Endodermal cell (in vitro differentiated cells): ENCODE results near the gene ZNF324. TPM values are rescaled to one million over a fixed set of nuclear protein-coding genes. Genes with fewer than 3 reads are reported as not detected.
A peak's percentile ranks its signal among the peaks of the same experiment; 100 is the strongest.

Source experiments
- DNase-seq: peaks from one replicate; pipeline ENCODE4 v3.0.0-alpha.2; 2017
- H3K27ac ChIP-seq: 2 replicates; pipeline ENCODE4 v1.5.1; 2013; ENCODE audit warnings: mild to moderate bottlenecking, low read depth, low read length, moderate library complexity
- H3K27me3 ChIP-seq: 2 replicates; pipeline ENCODE4 v1.6.1; 2013; ENCODE audit warnings: mild to moderate bottlenecking, low read length, moderate library complexity; ENCODE audit not compliant: insufficient read depth, control insufficient read depth, poor library complexity, severe bottlenecking
- H3K36me3 ChIP-seq: 2 replicates; pipeline ENCODE4 v1.7.0; 2013; ENCODE audit warnings: mild to moderate bottlenecking, low read length, moderate library complexity; ENCODE audit not compliant: control insufficient read depth, insufficient read depth
- H3K4me1 ChIP-seq: one replicate; pipeline ENCODE4 v1.7.0; 2013; ENCODE audit warnings: low read length; ENCODE audit not compliant: control insufficient read depth, insufficient read depth
- H3K4me3 ChIP-seq: 2 replicates; pipeline ENCODE4 v1.5.1; 2013; ENCODE audit warnings: mild to moderate bottlenecking, low read length, moderate library complexity
- H3K9ac ChIP-seq: 2 replicates; pipeline ENCODE4 v1.6.1; 2013; ENCODE audit warnings: mild to moderate bottlenecking, low read length, moderate library complexity; ENCODE audit not compliant: poor library complexity, severe bottlenecking; ENCODE audit errors: extremely low read depth
- H3K9me3 ChIP-seq: 2 replicates; pipeline ENCODE4 v1.6.1; 2013; ENCODE audit warnings: mild to moderate bottlenecking, low read length, moderate library complexity; ENCODE audit not compliant: control insufficient read depth
- H3K27ac Mint-ChIP-seq: 2 replicates; pipeline ENCODE4 v1.8.0; 2020; ENCODE audit warnings: mixed read lengths
- H3K27me3 Mint-ChIP-seq: 2 replicates; pipeline ENCODE4 v1.8.0; 2021; ENCODE audit warnings: mild to moderate bottlenecking, mixed read lengths; ENCODE audit not compliant: insufficient read depth
- H3K36me3 Mint-ChIP-seq: 2 replicates; pipeline ENCODE4 v1.8.0; 2020; ENCODE audit warnings: low read depth, mixed read lengths
- H3K4me1 Mint-ChIP-seq: 2 replicates; pipeline ENCODE4 v1.8.0; 2020; ENCODE audit warnings: mixed read lengths
- H3K4me3 Mint-ChIP-seq: 2 replicates; pipeline ENCODE4 v1.8.0; 2020; ENCODE audit warnings: mild to moderate bottlenecking, moderate library complexity, mixed read lengths
- H3K9me3 Mint-ChIP-seq: 2 replicates; pipeline ENCODE4 v1.8.0; 2020; ENCODE audit warnings: mild to moderate bottlenecking, mixed read lengths
- CTCF ChIP-seq: fragments of 200-600 bp; sonication (generic); conservative IDR thresholded peaks from 2 replicates; pipeline ENCODE4 v1.5.0; 2021; ENCODE audit warnings: antibody characterized with exemption, mild to moderate bottlenecking
- WGBS, 2 experiments: methylation state at CpG; one replicate each; pipeline versions ENCODE4 v1.1.5 to v1.1.7; 2013; ENCODE audit warnings: missing lambda C conversion rate in 2 of 2, mixed read lengths in 1 of 2; ENCODE audit not compliant: insufficient coverage in 1 of 2, insufficient read length in 1 of 2; 5-methylcytosine and 5-hydroxymethylcytosine counted together
- total RNA-seq, 2 donors: library from RNA; stranded (reverse); fragmentation: NEBNext Ultra II Directional in 1 of 2; extraction: Animal tissue kit (Norgen Biotek cat#: 25700) in 1 of 2; gene quantifications; 2 replicates in 1 of 2; 3 replicates in 1 of 2; pipeline ENCODE4 v1.2.1, GENCODE V29; 2021

Gene ZNF324
- total RNA-seq, 2 donors from 2014 or later, result 7.0 to 8.7 TPM

- H3K9me3 ChIP-seq, result no peaks in the 10 kb centered on the region
- peak overlapping the region; percentile 95 for H3K9ac ChIP-seq
- H3K27ac Mint-ChIP-seq, result peak overlapping the region; percentile 99
- WGBS, 2 experiments, result 35 to 38% methylated on average over 2 to 6 of the region's 7 CpGs
- no peaks in the 10 kb centered on the region for H3K27me3 ChIP-seq
- H3K4me1 ChIP-seq, result peaks cover 4% of the 10 kb centered on the region
- H3K4me1 Mint-ChIP-seq, result peaks cover 22% of the 10 kb centered on the region
- peaks cover 9% of the 10 kb centered on the region for H3K36me3 ChIP-seq
- DNase-seq, result no peak
- no peak for TF ChIP-seq CTCF
- H3K27ac ChIP-seq, result peak overlapping the region; percentile 98
- peaks cover 12% of the 10 kb centered on the region for H3K36me3 Mint-ChIP-seq
- H3K4me3 Mint-ChIP-seq, result peak overlapping the region; percentile 96
- peak overlapping the region; percentile 91 for H3K4me3 ChIP-seq
- H3K9me3 Mint-ChIP-seq, result no peaks in the 10 kb centered on the region
- H3K27me3 Mint-ChIP-seq, result no peaks in the 10 kb centered on the region
Measured at GRCh38 chr19:58520257-58520599, 53.3 kb downstream of the ZNF324 start.

GRCh38 chr19:58521651-58522050 lies 54.8 kb downstream of the ZNF324 start:
- Mint-ChIP-seq H3K4me3 (peak overlapping the region; percentile 96), H3K27me3 (no peaks in the 10 kb centered on the region), H3K4me1 (peaks cover 15% of the 10 kb centered on the region), H3K27ac (peak overlapping the region; percentile 93), H3K36me3 (peaks cover 2% of the 10 kb centered on the region), H3K9me3 (no peaks in the 10 kb centered on the region)
- DNase-seq, result no peak
- H3K9ac ChIP-seq, result no peak overlapping the region
- WGBS, 2 experiments, result 91 to 100% methylated on average over 3 to 4 of the region's 4 CpGs
- no peak overlapping the region for H3K27ac ChIP-seq
- no peak overlapping the region for H3K4me3 ChIP-seq
- TF ChIP-seq CTCF, result no peak
- peaks cover 4% of the 10 kb centered on the region for H3K4me1 ChIP-seq
- H3K27me3 ChIP-seq, result no peaks in the 10 kb centered on the region
- H3K9me3 ChIP-seq, result no peaks in the 10 kb centered on the region
- no peaks in the 10 kb centered on the region for H3K36me3 ChIP-seq

- DNase-seq, result no peak
- 23 to 81% methylated on average over 2 to 3 of the region's 3 CpGs for WGBS, 2 experiments
- H3K27ac Mint-ChIP-seq, result peak overlapping the region; percentile 20
Measured at GRCh38 chr19:58522709-58523108, 55.8 kb downstream of the ZNF324 start.

More at GRCh38 chr19:58522709-58523108, 55.8 kb downstream of the ZNF324 start:
- no peak for TF ChIP-seq CTCF
- Histone ChIP-seq H3K36me3 (no peaks in the 10 kb centered on the region), H3K27ac (no peak overlapping the region), H3K9ac (no peak overlapping the region), H3K4me1 (peaks cover 4% of the 10 kb centered on the region), H3K9me3 (no peaks in the 10 kb centered on the region), H3K27me3 (no peaks in the 10 kb centered on the region), H3K4me3 (no peak overlapping the region)
- Mint-ChIP-seq H3K4me1 (peaks cover 15% of the 10 kb centered on the region), H3K9me3 (no peaks in the 10 kb centered on the region), H3K4me3 (no peak overlapping the region), H3K27me3 (peaks cover 3% of the 10 kb centered on the region), H3K36me3 (peaks cover 2% of the 10 kb centered on the region)

Other genes with a start within 250 kb of the ZNF324 start
- gene ZNF544, start 238.2 kb upstream of the ZNF324 start, total RNA-seq, result 10 to 100 TPM; 65.7 to 80.2 TPM
- 10 to 100 TPM; 14.4 to 16.1 TPM for gene ZNF8, start 188.1 kb upstream of the ZNF324 start, total RNA-seq
- 10 to 100 TPM; 27.5 to 28.0 TPM for gene ERVK3-1, start 161.7 kb upstream of the ZNF324 start, total RNA-seq
- 1 to 10 TPM; 3.8 TPM for gene ZSCAN22, start 140.1 kb upstream of the ZNF324 start, total RNA-seq
- gene A1BG, start 113.6 kb upstream of the ZNF324 start, total RNA-seq, result 10 to 100 TPM; 12.6 to 16.4 TPM
- gene ZNF497, start 104.3 kb upstream of the ZNF324 start, total RNA-seq, result 1 to 10 TPM; 5.2 to 5.9 TPM
- 1 to 10 TPM; 3.1 to 3.8 TPM for gene ZNF837, start 86.0 kb upstream of the ZNF324 start, total RNA-seq
- 1,000 to 10,000 TPM in 1 of 2 donors, 100 to 1,000 TPM in 1; 896 to 1,039 TPM for gene RPS5, start 79.8 kb upstream of the ZNF324 start, total RNA-seq
- under 1 TPM; 0.82 to 0.92 TPM for gene RNF225, start 71.4 kb upstream of the ZNF324 start, total RNA-seq
- 10 to 100 TPM; 10.3 to 14.8 TPM for gene ZNF584, start 58.4 kb upstream of the ZNF324 start, total RNA-seq
- gene ZNF132, start 26.9 kb upstream of the ZNF324 start, total RNA-seq, result 1 to 10 TPM in 1 of 2 donors, under 1 TPM in 1; 0.71 to 1.2 TPM
- gene ZNF324B, start 15.5 kb upstream of the ZNF324 start, total RNA-seq, result 1 to 10 TPM; 5.4 to 6.0 TPM
- gene ZNF446, start 9.3 kb downstream of the ZNF324 start, total RNA-seq, result 10 to 100 TPM; 10.4 to 10.7 TPM
- 10 to 100 TPM; 13.6 to 15.3 TPM for gene SLC27A5, start 44.9 kb downstream of the ZNF324 start, total RNA-seq
- gene ZBTB45, start 52.7 kb downstream of the ZNF324 start, total RNA-seq, result 10 to 100 TPM; 19.0 to 19.4 TPM
- 100 to 1,000 TPM; 809 to 859 TPM for gene TRIM28, start 77.0 kb downstream of the ZNF324 start, total RNA-seq
- 100 to 1,000 TPM in 1 of 2 donors, 10 to 100 TPM in 1; 97.7 to 147 TPM for gene CHMP2A, start 88.0 kb downstream of the ZNF324 start, total RNA-seq
- 100 to 1,000 TPM in 1 of 2 donors, 10 to 100 TPM in 1; 90.8 to 116 TPM for gene UBE2M, start 91.5 kb downstream of the ZNF324 start, total RNA-seq
- 10 to 100 TPM; 24.3 to 33.1 TPM for gene MZF1, start 106.3 kb downstream of the ZNF324 start, total RNA-seq